Adrenal gland (tissue), 5 donors: ENCODE data around the gene SLMAP.

Experiments
- POLR2A ChIP-seq, 2 donors: fragments of 450-650 bp; IDR thresholded peaks; one replicate each; pipeline ENCODE4 v1.6.1; 2017; ENCODE audit warnings: antibody characterized with exemption in 2 of 2, mild to moderate bottlenecking in 2 of 2, moderate library complexity in 1 of 2
- TF ChIP-seq, protein P1 (sequence below), 6 experiments: fragments of 450-650 bp in 4 of 6; fragments of 200-600 bp in 2 of 6; sonication (generic) in 1 of 6; IDR thresholded peaks; 1 replicate in 5 of 6; 2 replicates in 1 of 6; pipeline versions ENCODE4 v1.5.1 to v1.8.0; 2016 to 2021; ENCODE audit warnings: antibody characterized with exemption in 6 of 6, mild to moderate bottlenecking in 2 of 6, moderate library complexity in 1 of 6
- donor health status: DM: no; HTN: no; CAD: no.

DNA sequence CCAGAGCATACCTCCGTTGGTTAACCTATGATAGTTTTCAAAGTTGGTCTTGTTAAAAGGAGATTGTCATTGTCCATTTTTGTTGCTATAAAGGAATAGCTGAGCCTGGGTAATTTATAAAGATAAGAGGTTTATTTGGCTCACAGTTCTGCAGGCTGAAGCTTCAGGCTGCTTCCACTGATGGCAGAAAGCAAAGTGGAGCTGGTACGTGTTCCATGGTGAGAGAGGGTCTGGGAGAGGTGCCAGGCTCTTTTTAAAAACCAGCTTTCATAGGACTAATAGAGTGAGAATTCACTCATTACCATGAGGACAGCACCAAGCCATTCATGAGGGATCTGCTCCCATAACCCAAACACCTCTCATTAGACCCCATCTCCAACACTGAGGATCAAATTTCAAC lies 107.3 kb downstream of the SLMAP start:
- TF ChIP-seq, protein P1, sequence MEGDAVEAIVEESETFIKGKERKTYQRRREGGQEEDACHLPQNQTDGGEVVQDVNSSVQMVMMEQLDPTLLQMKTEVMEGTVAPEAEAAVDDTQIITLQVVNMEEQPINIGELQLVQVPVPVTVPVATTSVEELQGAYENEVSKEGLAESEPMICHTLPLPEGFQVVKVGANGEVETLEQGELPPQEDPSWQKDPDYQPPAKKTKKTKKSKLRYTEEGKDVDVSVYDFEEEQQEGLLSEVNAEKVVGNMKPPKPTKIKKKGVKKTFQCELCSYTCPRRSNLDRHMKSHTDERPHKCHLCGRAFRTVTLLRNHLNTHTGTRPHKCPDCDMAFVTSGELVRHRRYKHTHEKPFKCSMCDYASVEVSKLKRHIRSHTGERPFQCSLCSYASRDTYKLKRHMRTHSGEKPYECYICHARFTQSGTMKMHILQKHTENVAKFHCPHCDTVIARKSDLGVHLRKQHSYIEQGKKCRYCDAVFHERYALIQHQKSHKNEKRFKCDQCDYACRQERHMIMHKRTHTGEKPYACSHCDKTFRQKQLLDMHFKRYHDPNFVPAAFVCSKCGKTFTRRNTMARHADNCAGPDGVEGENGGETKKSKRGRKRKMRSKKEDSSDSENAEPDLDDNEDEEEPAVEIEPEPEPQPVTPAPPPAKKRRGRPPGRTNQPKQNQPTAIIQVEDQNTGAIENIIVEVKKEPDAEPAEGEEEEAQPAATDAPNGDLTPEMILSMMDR (IDR thresholded peaks at IDR 0.05), result no peak
- no peak for TF ChIP-seq POLR2A (IDR thresholded peaks at IDR 0.05)
